Sigmoid colon (tissue), 7 donors: ENCODE measurements around the gene TPM4. TPM values are rescaled to one million over a fixed set of nuclear protein-coding genes. Genes with fewer than 3 reads are reported as not detected.
"Not testable (repeated sequence)": the region's sequence is repeated elsewhere in the genome, so short reads cannot be mapped to it uniquely, and the experiment has no call there.

Experiments
- DNase-seq: peaks from one replicate; pipeline ENCODE4 v3.0.0-alpha.2; 2019
- H3K27ac ChIP-seq, 4 donors: fragments of 200-600 bp; sonication (generic); one replicate each; pipeline ENCODE4 v1.5.1; 2016 to 2019; ENCODE audit warnings: mild to moderate bottlenecking in 1 of 4
- H3K27me3 ChIP-seq, 3 donors: fragments of 200-600 bp; sonication (generic); one replicate each; pipeline ENCODE4 v1.5.1; 2019; ENCODE audit warnings: mild to moderate bottlenecking in 1 of 3
- H3K36me3 ChIP-seq, 4 donors: fragments of 200-600 bp; sonication (generic); one replicate each; pipeline ENCODE4 v1.5.1; 2016 to 2019
- H3K4me1 ChIP-seq, 4 donors: fragments of 200-600 bp; sonication (generic); one replicate each; pipeline ENCODE4 v1.5.1; 2017 to 2019
- H3K4me3 ChIP-seq, 4 donors: fragments of 200-600 bp; sonication (generic); one replicate each; pipeline ENCODE4 v1.5.1; 2017 to 2019; ENCODE audit warnings: mild to moderate bottlenecking in 2 of 4, moderate library complexity in 1 of 4
- H3K9me3 ChIP-seq, 4 donors: fragments of 200-600 bp in 3 of 4; sonication (generic) in 3 of 4; one replicate each; pipeline versions ENCODE4 v1.5.1 to v1.6.1; 2013 to 2019
- EP300 ChIP-seq, 4 donors: sonication (generic); formaldehyde crosslinking; IDR thresholded peaks; one replicate each; pipeline ENCODE4 v1.6.1; 2017; ENCODE audit warnings: antibody characterized with exemption in 4 of 4
- POLR2A ChIP-seq, 2 donors: fragments of 450-650 bp; IDR thresholded peaks; one replicate each; pipeline ENCODE4 v1.6.1; 2016; ENCODE audit warnings: antibody characterized with exemption in 2 of 2, mild to moderate bottlenecking in 2 of 2, moderate library complexity in 2 of 2
- POLR2AphosphoS5 ChIP-seq, 4 donors: sonication (generic); formaldehyde crosslinking; IDR thresholded peaks; one replicate each; pipeline ENCODE4 v1.6.1; 2017; ENCODE audit warnings: antibody characterized with exemption in 4 of 4
- WGBS, 2 donors: extraction: QIAGEN DNeasy Blood & Tissue Kit; methylation state at CpG; one replicate each; pipeline ENCODE4 v1.1.7; 2013; 5-methylcytosine and 5-hydroxymethylcytosine counted together
- intact Hi-C: fragments of 100-400 bp; cut with DNase I; formaldehyde crosslinking; loops from one replicate; pipeline ENCODE4 v1.15.1; 2023
- polyA plus RNA-seq, 3 donors: library from polyadenylated mRNA; stranded (reverse); fragments of 200-250 nt; gene quantifications; one replicate each; pipeline ENCODE4 v1.2.3, GENCODE V29; 2013
- total RNA-seq, 4 donors: library from RNA; depleted of rRNA; stranded (reverse); fragments of >200 nt; gene quantifications; one replicate each; pipeline ENCODE4 v1.1.0, GENCODE V29; 2016
- TF ChIP-seq, protein P1 (sequence below), 4 experiments: fragments of 450-650 bp in 3 of 4; fragments of 200-600 bp in 1 of 4; IDR thresholded peaks; one replicate each; pipeline ENCODE4 v1.5.1; 2016 to 2019; ENCODE audit warnings: antibody characterized with exemption in 4 of 4, mild to moderate bottlenecking in 3 of 4, moderate library complexity in 2 of 4
- donor health status: healthy with polysubstance abuse.
- donor health status: Bipolar disorder and iron deficiency.
- donor health status: healthy.

Gene TPM4
- total and polyA plus RNA-seq, 7 donors: 222 to 826 (median 374) TPM

GRCh38 chr19:16098416-16098768 is 22.1 kb downstream of the TPM4 start:
- TF ChIP-seq EP300 (IDR thresholded peaks at IDR 0.05): no peak
- TF ChIP-seq, protein P1, sequence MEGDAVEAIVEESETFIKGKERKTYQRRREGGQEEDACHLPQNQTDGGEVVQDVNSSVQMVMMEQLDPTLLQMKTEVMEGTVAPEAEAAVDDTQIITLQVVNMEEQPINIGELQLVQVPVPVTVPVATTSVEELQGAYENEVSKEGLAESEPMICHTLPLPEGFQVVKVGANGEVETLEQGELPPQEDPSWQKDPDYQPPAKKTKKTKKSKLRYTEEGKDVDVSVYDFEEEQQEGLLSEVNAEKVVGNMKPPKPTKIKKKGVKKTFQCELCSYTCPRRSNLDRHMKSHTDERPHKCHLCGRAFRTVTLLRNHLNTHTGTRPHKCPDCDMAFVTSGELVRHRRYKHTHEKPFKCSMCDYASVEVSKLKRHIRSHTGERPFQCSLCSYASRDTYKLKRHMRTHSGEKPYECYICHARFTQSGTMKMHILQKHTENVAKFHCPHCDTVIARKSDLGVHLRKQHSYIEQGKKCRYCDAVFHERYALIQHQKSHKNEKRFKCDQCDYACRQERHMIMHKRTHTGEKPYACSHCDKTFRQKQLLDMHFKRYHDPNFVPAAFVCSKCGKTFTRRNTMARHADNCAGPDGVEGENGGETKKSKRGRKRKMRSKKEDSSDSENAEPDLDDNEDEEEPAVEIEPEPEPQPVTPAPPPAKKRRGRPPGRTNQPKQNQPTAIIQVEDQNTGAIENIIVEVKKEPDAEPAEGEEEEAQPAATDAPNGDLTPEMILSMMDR (IDR thresholded peaks at IDR 0.05): no peak
- no peak for TF ChIP-seq POLR2A (IDR thresholded peaks at IDR 0.05)
- peak in 2 of 4 donors; percentile 2 to 27 for TF ChIP-seq POLR2AphosphoS5 (IDR thresholded peaks at IDR 0.05)
- Histone ChIP-seq H3K27me3 (no peaks in the 10 kb centered on the region), H3K4me1 (peaks cover 0 to 41% (median 32%) of the 10 kb centered on the region in 4 donors), H3K4me3 (no peak overlapping the region), H3K36me3 (peaks cover 56 to 100% (median 95%) of the 10 kb centered on the region in 4 donors), H3K27ac (peak overlapping the region; percentile 66 to 100 (median 86)), H3K9me3 (no peaks in the 10 kb centered on the region)
- no peak for DNase-seq
- WGBS, 2 donors: 72 to 89% methylated on average over 6 of the region's 6 CpGs
- intact Hi-C loops: no loop called here

GRCh38 chr19:16098821-16099220 is 22.5 kb downstream of the TPM4 start:
- Histone ChIP-seq H3K4me3 (no peak overlapping the region), H3K9me3 (no peaks in the 10 kb centered on the region), H3K27ac (peak overlapping the region; percentile 17 to 100 (median 69)), H3K36me3 (peaks cover 57 to 100% (median 95%) of the 10 kb centered on the region in 4 donors), H3K4me1 (peaks cover 0 to 37% (median 31%) of the 10 kb centered on the region in 4 donors), H3K27me3 (no peaks in the 10 kb centered on the region)
- WGBS, 2 donors: 94% methylated on average over 6 of the region's 6 CpGs
- TF ChIP-seq POLR2A (IDR thresholded peaks at IDR 0.05) (no peak), POLR2AphosphoS5 (IDR thresholded peaks at IDR 0.05) (no peak), EP300 (IDR thresholded peaks at IDR 0.05) (no peak)
- TF ChIP-seq, protein P1 (IDR thresholded peaks at IDR 0.05): no peak
- DNase-seq: no peak
- intact Hi-C loops: no loop called here

GRCh38 chr19:16099314-16099965 is 23.1 kb downstream of the TPM4 start:
- H3K9me3 ChIP-seq, H3K4me3 ChIP-seq, intact Hi-C loops, H3K27me3 ChIP-seq, DNase-seq: not testable (repeated sequence)
- H3K27ac ChIP-seq: peak overlapping the region in 3 of 4 donors; percentile 17 to 100 (median 66)
- H3K4me1 ChIP-seq: peaks cover 0 to 31% (median 27%) of the 10 kb centered on the region in 4 donors
- TF ChIP-seq POLR2AphosphoS5 (IDR thresholded peaks at IDR 0.05): peak in 1 of 4 donors; percentile 21
- 93% methylated on average over 8 of the region's 8 CpGs for WGBS, 2 donors
- H3K36me3 ChIP-seq: peaks cover 60 to 95% (median 89%) of the 10 kb centered on the region in 4 donors

- Histone ChIP-seq H3K27ac (peak overlapping the region in 2 of 4 donors; percentile 15 to 100), H3K36me3 (peaks cover 52 to 84% (median 78%) of the 10 kb centered on the region in 4 donors)
- 95 to 96% methylated on average over 4 of the region's 4 CpGs for WGBS, 2 donors
Observed at GRCh38 chr19:16100524-16100923, 24.2 kb downstream of the TPM4 start.

DNA sequence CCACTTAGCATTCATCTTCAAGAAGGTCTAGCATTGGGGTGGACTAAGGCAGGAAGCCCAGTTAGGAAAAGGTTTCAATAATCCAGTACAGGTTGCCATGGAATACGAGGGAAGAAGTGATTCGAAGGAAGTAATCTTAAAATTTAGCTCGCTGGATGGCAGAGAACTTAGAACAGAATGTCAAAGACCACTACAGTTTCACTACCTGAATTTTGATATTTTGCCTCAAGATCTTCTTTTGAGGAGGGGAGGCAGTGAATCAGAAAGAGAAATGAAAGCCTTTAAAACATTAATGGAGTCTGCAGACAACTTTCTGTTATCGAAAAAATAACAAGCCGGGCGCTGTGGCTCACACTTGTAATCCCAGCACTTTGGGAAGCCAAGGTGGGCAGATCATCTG is 28.4 kb downstream of the TPM4 start:
- intact Hi-C loops: no loop called here
- peaks cover 34 to 42% (median 40%) of the 10 kb centered on the region in 4 donors for H3K36me3 ChIP-seq
- WGBS, 2 donors: 76 to 88% methylated on average over 6 of the region's 6 CpGs
- DNase-seq: no peak
- TF ChIP-seq EP300 (IDR thresholded peaks at IDR 0.05) (no peak), POLR2AphosphoS5 (IDR thresholded peaks at IDR 0.05) (no peak)
- TF ChIP-seq, protein P1 (IDR thresholded peaks at IDR 0.05): no peak
- no peaks in the 10 kb centered on the region for H3K27me3 ChIP-seq
- H3K4me3 ChIP-seq: no peak overlapping the region
- no peaks in the 10 kb centered on the region for H3K9me3 ChIP-seq
- H3K4me1 ChIP-seq: no peaks in the 10 kb centered on the region
- peak overlapping the region; percentile 20 to 47 (median 41) for H3K27ac ChIP-seq

More at GRCh38 chr19:16100524-16100923, 24.2 kb downstream of the TPM4 start:
- H3K27me3 ChIP-seq: no peaks in the 10 kb centered on the region
- TF ChIP-seq EP300 (IDR thresholded peaks at IDR 0.05) (no peak), POLR2AphosphoS5 (IDR thresholded peaks at IDR 0.05) (no peak), POLR2A (IDR thresholded peaks at IDR 0.05) (no peak)
- TF ChIP-seq, protein P1 (IDR thresholded peaks at IDR 0.05): no peak
- DNase-seq: no peak
- no peak overlapping the region for H3K4me3 ChIP-seq
- peaks cover 0 to 24% (median 23%) of the 10 kb centered on the region in 4 donors for H3K4me1 ChIP-seq
- intact Hi-C loops: no loop called here
- H3K9me3 ChIP-seq: no peaks in the 10 kb centered on the region
